ENCODE data around the gene CDKN3.
"Not testable (repeated sequence)": the region's sequence is repeated elsewhere in the genome, so short reads cannot be mapped to it uniquely, and the experiment has no call there.

Gene CDKN3

GRCh38 chr14:54456820-54457608, 60.2 kb downstream of the CDKN3 start:
- not testable (repeated sequence) for DNase-seq (ENCODE audit: low spot score)

GRCh38 chr14:54457609-54457996, 60.8 kb downstream of the CDKN3 start:
- DNase-seq (ENCODE audit: low spot score), result no peak

- not testable (repeated sequence) for DNase-seq (ENCODE audit: low spot score)
Observed at GRCh38 chr14:54458536-54458935, 61.7 kb downstream of the CDKN3 start.

GRCh38 chr14:54459106-54459505, 62.3 kb downstream of the CDKN3 start:
- no peak for DNase-seq (ENCODE audit: low spot score)

- DNase-seq (ENCODE audit: low spot score), result no peak
Observed at GRCh38 chr14:54462048-54462447, 65.2 kb downstream of the CDKN3 start.

GRCh38 chr14:54465654-54466053, 68.8 kb downstream of the CDKN3 start:
- DNase-seq (ENCODE audit: low spot score), result no peak

GRCh38 chr14:54467280-54467679, 70.5 kb downstream of the CDKN3 start:
- no peak for DNase-seq (ENCODE audit: low spot score)
